ENCODE measurements around the gene CCDC167. TPM values are rescaled to one million over a fixed set of nuclear protein-coding genes. Genes with fewer than 3 reads are reported as not detected.

The CCDC167 gene
- total and polyA plus RNA-seq, 2 donors (not counting 1 experiment from before 2014, with no cell fraction given), result 11.1 to 60.1 TPM

DNA sequence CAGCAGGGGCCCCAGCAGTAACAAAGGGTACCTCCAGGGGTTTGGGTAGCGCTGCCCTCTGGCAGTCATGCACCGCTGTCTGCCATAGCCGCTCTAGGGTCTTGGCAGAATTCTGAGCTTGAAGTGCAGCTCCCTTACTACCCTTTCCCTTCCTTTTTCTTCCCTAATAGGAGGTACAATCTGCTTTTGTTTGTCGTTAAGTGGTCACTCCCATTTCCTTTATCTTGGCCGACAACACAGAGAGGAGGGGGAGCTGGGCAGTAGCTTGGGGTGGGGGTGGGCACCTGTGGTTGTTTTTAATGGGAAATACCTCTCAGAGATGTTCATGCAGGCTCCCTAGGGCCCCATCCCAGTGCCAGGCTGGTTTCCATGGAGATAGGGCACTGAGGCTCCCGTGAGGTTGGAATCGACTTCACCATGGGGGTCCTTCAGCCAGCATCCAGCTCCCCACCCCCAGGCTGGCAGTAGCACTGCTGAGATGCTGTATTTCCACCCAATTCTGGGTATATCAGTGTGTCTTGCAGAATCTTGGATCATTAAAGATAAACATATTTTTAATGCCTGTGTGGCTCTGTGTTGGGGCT lies 18.6 kb downstream of the CCDC167 start:
- H3K4me1 Mint-ChIP-seq, result peaks cover 1% of the 10 kb centered on the region
- Histone ChIP-seq H3K27ac (ENCODE audit: low read length in 2 of 2) (no peak overlapping the region), H3K9ac (ENCODE audit: low read length) (no peak overlapping the region), H3K36me3 (replicated peaks in 1 of 2; ENCODE audit: control extremely low read depth in 1 of 2, control insufficient read depth in 1 of 2, extremely low read depth in 1 of 2, insufficient read depth in 2 of 2, low read length in 1 of 2) (peaks cover 0 to 77% of the 10 kb centered on the region in 2 experiments), H2AFZ (ENCODE audit: insufficient read depth, low read depth, low read length, poor library complexity, severe bottlenecking) (no peak overlapping the region), H4K20me1 (ENCODE audit: control insufficient read depth, insufficient read depth, low read length, poor library complexity, severe bottlenecking) (peaks cover 5% of the 10 kb centered on the region), H3K27me3 (replicated peaks in 1 of 4; ENCODE audit: control extremely low read depth in 1 of 4, control insufficient read depth in 3 of 4, insufficient read depth in 4 of 4, low read length in 3 of 4) (no peaks in the 10 kb centered on the region), H3K4me3 (ENCODE audit: control extremely low read depth in 1 of 5, extremely low read depth in 1 of 5, insufficient read depth in 1 of 5, low read depth in 2 of 5, low read length in 4 of 5) (no peak overlapping the region), H3K9me3 (ENCODE audit: control extremely low read depth in 1 of 3, control insufficient read depth in 2 of 3, insufficient read depth in 1 of 3, low read length in 2 of 3) (no peaks in the 10 kb centered on the region), H3K4me1 (ENCODE audit: control insufficient read depth in 2 of 2, insufficient read depth in 2 of 2, low read length in 2 of 2) (peaks cover 0 to 8% of the 10 kb centered on the region in 2 donors), H3K79me2 (ENCODE audit: control insufficient read depth, insufficient read depth, low read length) (no peaks in the 10 kb centered on the region), H3K4me2 (replicated peaks; ENCODE audit: low read depth, low read length, poor library complexity, severe bottlenecking) (no peak overlapping the region)
- CTCF ChIA-PET, result interaction anchor here (0.6 to 1.8 kb wide), 7 partner anchors 82 to 1013 kb away, joined by 3 to 9 read pairs (median 3); no protein-coding TSS in a partner anchor
- POLR2A ChIA-PET, result interaction anchor here (0.8 kb wide), 1 partner anchor 77 kb away, joined by 9 read pairs; no protein-coding TSS in a partner anchor
- H3K4me3 Mint-ChIP-seq, result no peak overlapping the region
- H3K9me3 Mint-ChIP-seq (ENCODE audit: insufficient read depth), result no peaks in the 10 kb centered on the region
- H3K27me3 Mint-ChIP-seq, result no peaks in the 10 kb centered on the region
- ATAC-seq (ENCODE audit: low read depth) (no peak), DNase-seq (no peak)
- WGBS (ENCODE audit: insufficient coverage), result 93% methylated on average over 3 of the region's 7 CpGs
- H3K27ac Mint-ChIP-seq, result no peak overlapping the region
- intact Hi-C loops (cut with micrococcal nuclease), result loop anchor here (5.0 kb wide), 1 partner anchor 1011 kb away; no protein-coding TSS in a partner anchor
- TF ChIP-seq EZH2 (IDR thresholded peaks at IDR 0.05; ENCODE audit: borderline replicate concordance, insufficient read depth, low read depth, low read length, poor library complexity, severe bottlenecking), result no peak
- TF ChIP-seq, protein P1, sequence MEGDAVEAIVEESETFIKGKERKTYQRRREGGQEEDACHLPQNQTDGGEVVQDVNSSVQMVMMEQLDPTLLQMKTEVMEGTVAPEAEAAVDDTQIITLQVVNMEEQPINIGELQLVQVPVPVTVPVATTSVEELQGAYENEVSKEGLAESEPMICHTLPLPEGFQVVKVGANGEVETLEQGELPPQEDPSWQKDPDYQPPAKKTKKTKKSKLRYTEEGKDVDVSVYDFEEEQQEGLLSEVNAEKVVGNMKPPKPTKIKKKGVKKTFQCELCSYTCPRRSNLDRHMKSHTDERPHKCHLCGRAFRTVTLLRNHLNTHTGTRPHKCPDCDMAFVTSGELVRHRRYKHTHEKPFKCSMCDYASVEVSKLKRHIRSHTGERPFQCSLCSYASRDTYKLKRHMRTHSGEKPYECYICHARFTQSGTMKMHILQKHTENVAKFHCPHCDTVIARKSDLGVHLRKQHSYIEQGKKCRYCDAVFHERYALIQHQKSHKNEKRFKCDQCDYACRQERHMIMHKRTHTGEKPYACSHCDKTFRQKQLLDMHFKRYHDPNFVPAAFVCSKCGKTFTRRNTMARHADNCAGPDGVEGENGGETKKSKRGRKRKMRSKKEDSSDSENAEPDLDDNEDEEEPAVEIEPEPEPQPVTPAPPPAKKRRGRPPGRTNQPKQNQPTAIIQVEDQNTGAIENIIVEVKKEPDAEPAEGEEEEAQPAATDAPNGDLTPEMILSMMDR (IDR thresholded peaks at IDR 0.05), result no peak

DNA sequence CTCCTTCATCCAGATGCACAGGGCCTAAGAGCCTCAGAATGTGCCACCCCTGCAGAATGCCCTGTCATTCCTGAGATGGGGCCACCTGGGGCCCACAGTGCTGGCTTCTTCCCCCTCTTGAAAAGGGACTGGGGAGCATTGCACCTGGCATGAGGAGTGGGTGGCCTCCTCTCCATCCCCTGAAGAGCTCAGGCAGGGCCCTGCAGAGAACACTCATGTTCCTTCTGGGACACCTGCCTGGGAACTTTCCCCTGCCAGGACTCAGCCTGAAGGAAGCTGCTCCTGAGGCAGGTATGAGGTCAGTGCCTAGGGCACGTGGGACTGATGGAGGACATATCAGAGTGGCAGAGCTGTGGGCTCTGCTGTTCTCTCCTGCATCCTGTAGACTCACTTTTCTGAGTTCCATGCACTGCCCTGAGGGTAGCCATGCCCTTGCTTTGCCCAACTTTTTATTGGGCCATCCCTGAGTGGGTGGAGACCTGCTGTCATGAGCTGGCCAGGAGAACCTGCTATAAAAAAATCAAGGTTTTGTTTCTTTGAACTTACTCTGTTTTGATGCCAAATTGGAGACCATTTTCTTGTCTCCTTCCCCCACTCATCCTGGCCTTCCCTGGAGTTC lies 19.5 kb downstream of the CCDC167 start:
- H3K36me3 ChIP-seq (replicated peaks in 1 of 2; ENCODE audit: control extremely low read depth in 1 of 2, control insufficient read depth in 1 of 2, extremely low read depth in 1 of 2, insufficient read depth in 2 of 2, low read length in 1 of 2), result peaks cover 0 to 85% of the 10 kb centered on the region in 2 experiments
- peaks cover 5% of the 10 kb centered on the region for H4K20me1 ChIP-seq (ENCODE audit: control insufficient read depth, insufficient read depth, low read length, poor library complexity, severe bottlenecking)
- POLR2A ChIA-PET, result interaction anchor here (0.8 kb wide), 1 partner anchor 78 kb away, joined by 9 read pairs; no protein-coding TSS in a partner anchor
- no peak overlapping the region for H3K4me3 Mint-ChIP-seq
- no peak overlapping the region for H3K27ac ChIP-seq (ENCODE audit: low read length in 2 of 2)
- H3K27me3 ChIP-seq (replicated peaks in 1 of 4; ENCODE audit: control extremely low read depth in 1 of 4, control insufficient read depth in 3 of 4, insufficient read depth in 4 of 4, low read length in 3 of 4), result no peaks in the 10 kb centered on the region
- CTCF ChIA-PET, result interaction anchor here (0.6 to 1.7 kb wide), 4 partner anchors 43 to 212 kb away, joined by 3 to 9 read pairs (median 4); no protein-coding TSS in a partner anchor
- intact Hi-C loops (cut with micrococcal nuclease), result loop anchor here (5.0 kb wide), 1 partner anchor 1012 kb away; no protein-coding TSS in a partner anchor
- no peak overlapping the region for H3K4me3 ChIP-seq (ENCODE audit: control extremely low read depth in 1 of 5, extremely low read depth in 1 of 5, insufficient read depth in 1 of 5, low read depth in 2 of 5, low read length in 4 of 5)
- H3K9me3 ChIP-seq (ENCODE audit: control extremely low read depth in 1 of 3, control insufficient read depth in 2 of 3, insufficient read depth in 1 of 3, low read length in 2 of 3), result no peaks in the 10 kb centered on the region
- H3K79me2 ChIP-seq (ENCODE audit: control insufficient read depth, insufficient read depth, low read length), result no peaks in the 10 kb centered on the region
- TF ChIP-seq, protein P1 (IDR thresholded peaks at IDR 0.05), result no peak
- TF ChIP-seq EZH2 (IDR thresholded peaks at IDR 0.05; ENCODE audit: borderline replicate concordance, insufficient read depth, low read depth, low read length, poor library complexity, severe bottlenecking), result no peak
- H3K4me2 ChIP-seq (replicated peaks; ENCODE audit: low read depth, low read length, poor library complexity, severe bottlenecking), result no peak overlapping the region
- no peaks in the 10 kb centered on the region for H3K4me1 Mint-ChIP-seq
- peaks cover 0 to 8% of the 10 kb centered on the region in 2 donors for H3K4me1 ChIP-seq (ENCODE audit: control insufficient read depth in 2 of 2, insufficient read depth in 2 of 2, low read length in 2 of 2)
- no peaks in the 10 kb centered on the region for H3K9me3 Mint-ChIP-seq (ENCODE audit: insufficient read depth)
- H3K9ac ChIP-seq (ENCODE audit: low read length), result no peak overlapping the region
- H2AFZ ChIP-seq (ENCODE audit: insufficient read depth, low read depth, low read length, poor library complexity, severe bottlenecking), result no peak overlapping the region
- ATAC-seq (ENCODE audit: low read depth) (no peak), DNase-seq (no peak)
- WGBS (ENCODE audit: insufficient coverage), result 100% methylated on average over 1 of the region's 1 CpG
- no peaks in the 10 kb centered on the region for H3K27me3 Mint-ChIP-seq
- H3K27ac Mint-ChIP-seq, result no peak overlapping the region

Data from B cell (primary cell).